Small intestine (tissue), 7 donors: ENCODE results near the gene DERL3. TPM values are rescaled to one million over a fixed set of nuclear protein-coding genes. Genes with fewer than 3 reads are reported as not detected.

Experiments
- DNase-seq, 2 donors: peaks; one replicate each; pipeline versions ENCODE4 v3.0.0 to v3.0.0-alpha.2; 2013
- FAIRE-seq: peaks from 2 replicates; lab custom pipeline; 2012; peaks lifted over from hg19 to GRCh38; lab: Jason Lieb, UNC
- H3K27ac ChIP-seq, 3 donors: one replicate each; pipeline ENCODE4 v1.5.1; 2013; ENCODE audit warnings: low read length in 2 of 3, mild to moderate bottlenecking in 2 of 3, control low read depth in 1 of 3, inconsistent platforms in 1 of 3, low read depth in 1 of 3, moderate library complexity in 1 of 3
- H3K27me3 ChIP-seq, 3 donors: one replicate each; pipeline ENCODE4 v1.6.1; 2013; ENCODE audit warnings: low read length in 3 of 3, inconsistent platforms in 1 of 3; ENCODE audit not compliant: control insufficient read depth in 3 of 3, insufficient read depth in 3 of 3
- H3K36me3 ChIP-seq, 3 donors: one replicate each; pipeline ENCODE4 v1.6.1; 2013; ENCODE audit warnings: low read length in 3 of 3, inconsistent platforms in 1 of 3, low read depth in 1 of 3, mild to moderate bottlenecking in 1 of 3, moderate library complexity in 1 of 3; ENCODE audit not compliant: control insufficient read depth in 3 of 3, insufficient read depth in 2 of 3
- H3K4me1 ChIP-seq, 3 donors: one replicate each; pipeline ENCODE4 v1.6.1; 2013; ENCODE audit warnings: low read length in 2 of 3, inconsistent platforms in 1 of 3, low read depth in 1 of 3, mild to moderate bottlenecking in 1 of 3, moderate library complexity in 1 of 3; ENCODE audit not compliant: control insufficient read depth in 3 of 3, insufficient read depth in 2 of 3
- H3K4me3 ChIP-seq, 3 donors: one replicate each; pipeline ENCODE4 v1.5.1; 2013; ENCODE audit warnings: low read length in 3 of 3, control low read depth in 1 of 3, inconsistent platforms in 1 of 3, low read depth in 1 of 3, mild to moderate bottlenecking in 1 of 3, moderate library complexity in 1 of 3
- H3K9me3 ChIP-seq, 2 donors: one replicate each; pipeline ENCODE4 v1.6.1; 2013; ENCODE audit warnings: low read depth in 1 of 2, low read length in 1 of 2; ENCODE audit not compliant: control insufficient read depth in 2 of 2, insufficient read depth in 1 of 2
- WGBS, 3 donors: extraction: QIAGEN DNeasy Blood & Tissue Kit; methylation state at CpG; one replicate each; pipeline ENCODE4 v1.1.7; 2013; 5-methylcytosine and 5-hydroxymethylcytosine counted together
- polyA plus RNA-seq, 4 donors: library from polyadenylated mRNA; stranded (reverse) in 3 of 4; unstranded in 1 of 4; fragments of 200-250 nt in 3 of 4; fragments of 120-200 nt in 1 of 4; gene quantifications; one replicate each; pipeline versions ENCODE4 v1.2.1 to v1.2.3, GENCODE V29; 2013
- donor health status: healthy with polysubstance abuse.
- donor health status: control.
- donor health status: control.
- donor health status: Bipolar disorder and iron deficiency.
- donor health status: healthy.

DERL3 gene
- polyA plus RNA-seq, 4 donors = 2.0 to 33.0 (median 14.1) TPM

DNA sequence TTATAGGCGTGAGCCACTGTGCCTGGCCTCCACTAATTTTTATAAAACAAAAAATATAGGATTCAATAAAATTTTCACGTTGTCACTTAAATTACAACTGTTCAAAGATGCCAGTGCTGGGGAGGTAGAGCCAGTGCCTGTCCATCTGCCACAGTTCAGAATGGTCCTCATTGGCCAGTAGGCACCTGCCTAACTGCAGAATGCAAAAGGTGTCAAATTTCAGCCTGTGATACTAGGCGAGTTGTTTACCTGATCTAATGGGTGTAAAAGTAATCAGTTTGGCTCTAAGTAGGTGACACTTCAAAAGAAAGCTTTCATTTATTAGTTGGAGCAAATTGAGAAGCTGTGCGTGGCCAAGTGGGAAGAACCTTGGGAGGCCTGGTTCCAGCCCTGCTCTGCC lies 49.7 kb downstream of the DERL3 start:
- H3K9me3 ChIP-seq = no peaks in the 10 kb centered on the region
- 53 to 71% (median 62%) methylated on average over 4 of the region's 4 CpGs for WGBS, 3 donors
- no peaks in the 10 kb centered on the region for H3K27me3 ChIP-seq
- no peak for FAIRE-seq
- H3K4me3 ChIP-seq = no peak overlapping the region
- no peak overlapping the region for H3K27ac ChIP-seq
- H3K36me3 ChIP-seq = peaks cover 0 to 36% (median 6%) of the 10 kb centered on the region in 3 donors
- H3K4me1 ChIP-seq = peaks cover 3 to 32% (median 6%) of the 10 kb centered on the region in 3 donors
- DNase-seq = no peak

DNA sequence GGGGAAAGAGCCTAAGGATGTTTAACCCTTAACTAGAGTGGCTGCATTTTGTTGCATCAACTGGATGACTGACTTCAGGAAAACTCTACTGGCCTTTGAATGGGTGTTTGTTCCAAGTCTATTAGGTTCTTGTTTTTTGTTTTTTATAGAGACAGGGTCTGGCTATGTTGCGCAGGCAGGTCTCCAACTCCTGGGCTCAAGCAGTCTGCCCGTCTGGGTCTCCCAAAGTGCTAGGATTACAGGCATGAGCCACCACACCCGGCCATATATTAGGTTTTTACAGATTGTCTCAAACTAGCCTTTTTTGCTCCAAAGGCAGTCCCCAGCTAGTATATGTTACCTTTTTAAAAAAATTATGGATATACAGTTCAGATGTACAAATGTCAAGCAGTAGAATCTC lies 50.9 kb downstream of the DERL3 start:
- WGBS, 3 donors = 46 to 56% (median 48%) methylated on average over 3 of the region's 3 CpGs
- DNase-seq (no peak), FAIRE-seq (no peak)
- Histone ChIP-seq H3K4me3 (peak overlapping the region; percentile 68 to 97 (median 70)), H3K27me3 (no peaks in the 10 kb centered on the region), H3K36me3 (peaks cover 0 to 32% (median 0%) of the 10 kb centered on the region in 3 donors), H3K27ac (peak overlapping the region in 1 of 3 donors; percentile 79), H3K9me3 (no peaks in the 10 kb centered on the region), H3K4me1 (peaks cover 3 to 44% (median 6%) of the 10 kb centered on the region in 3 donors)

DNA sequence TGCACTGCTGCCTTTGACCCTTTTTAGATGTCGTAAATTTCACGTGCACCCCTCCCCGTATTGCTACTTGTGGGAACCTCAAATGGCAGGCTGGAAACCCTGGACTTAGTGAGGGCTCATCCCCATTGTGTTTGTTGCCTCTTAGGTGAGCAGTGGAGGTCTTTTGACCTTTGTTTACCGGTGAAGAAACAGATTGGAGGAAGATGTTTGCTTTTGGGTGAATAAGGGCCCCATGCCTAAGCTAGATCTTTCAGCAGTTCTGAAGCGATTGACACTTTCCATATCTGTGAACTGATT lies 51.3 kb downstream of the DERL3 start:
- DNase-seq (no peak), FAIRE-seq (no peak)
- H3K36me3 ChIP-seq = peaks cover 0 to 29% (median 0%) of the 10 kb centered on the region in 3 donors
- no peaks in the 10 kb centered on the region for H3K9me3 ChIP-seq
- peak overlapping the region; percentile 68 to 97 (median 70) for H3K4me3 ChIP-seq
- H3K27me3 ChIP-seq = no peaks in the 10 kb centered on the region
- H3K4me1 ChIP-seq = peaks cover 3 to 48% (median 6%) of the 10 kb centered on the region in 3 donors
- 0 to 2% (median 0%) methylated on average over 5 of the region's 5 CpGs for WGBS, 3 donors
- peak overlapping the region in 2 of 3 donors; percentile 59 to 79 for H3K27ac ChIP-seq

DNA sequence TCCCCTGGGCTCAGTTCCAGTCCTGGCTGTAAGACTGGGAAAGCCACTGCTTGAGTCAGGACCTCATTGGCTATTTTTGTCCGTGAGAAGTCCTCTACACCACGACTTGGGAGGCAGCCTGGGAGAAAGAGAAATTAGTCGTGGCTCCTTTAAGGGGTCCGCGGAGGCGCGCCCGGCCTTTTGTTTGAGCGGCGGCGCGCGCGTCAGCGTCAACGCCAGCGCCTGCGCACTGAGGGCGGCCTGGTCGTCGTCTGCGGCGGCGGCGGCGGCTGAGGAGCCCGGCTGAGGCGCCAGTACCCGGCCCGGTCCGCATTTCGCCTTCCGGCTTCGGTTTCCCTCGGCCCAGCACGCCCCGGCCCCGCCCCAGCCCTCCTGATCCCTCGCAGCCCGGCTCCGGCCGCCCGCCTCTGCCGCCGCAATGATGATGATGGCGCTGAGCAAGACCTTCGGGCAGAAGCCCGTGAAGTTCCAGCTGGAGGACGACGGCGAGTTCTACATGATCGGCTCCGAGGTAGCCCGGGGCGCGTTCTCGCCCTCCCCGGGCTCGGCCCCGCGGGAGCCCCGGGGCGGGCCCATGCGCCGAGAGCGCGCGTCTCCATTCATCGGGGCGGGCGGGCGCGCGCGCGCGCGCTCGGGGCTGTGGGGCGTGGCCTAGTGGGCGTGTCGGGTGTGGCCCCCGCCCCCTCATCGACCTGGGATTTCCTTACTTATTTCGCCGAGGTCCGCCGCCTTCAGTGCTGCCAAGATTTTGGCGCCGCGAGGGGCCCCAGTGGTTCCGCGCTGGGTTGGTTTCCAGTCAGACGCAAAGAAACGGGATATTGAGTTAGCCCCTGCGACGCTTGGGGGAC lies 51.8 kb downstream of the DERL3 start, which contains the start of gene SMARCB1:
SMARCB1 (plus strand) TSS at position 215 of the 848 bp plus-strand sequence; CDS start at position 419, 204 bp downstream.
- H3K9me3 ChIP-seq = no peaks in the 10 kb centered on the region
- WGBS, 3 donors = 0 to 1% (median 0%) methylated on average over 73 to 97 of the region's 97 CpGs
- FAIRE-seq = no peak

DNA sequence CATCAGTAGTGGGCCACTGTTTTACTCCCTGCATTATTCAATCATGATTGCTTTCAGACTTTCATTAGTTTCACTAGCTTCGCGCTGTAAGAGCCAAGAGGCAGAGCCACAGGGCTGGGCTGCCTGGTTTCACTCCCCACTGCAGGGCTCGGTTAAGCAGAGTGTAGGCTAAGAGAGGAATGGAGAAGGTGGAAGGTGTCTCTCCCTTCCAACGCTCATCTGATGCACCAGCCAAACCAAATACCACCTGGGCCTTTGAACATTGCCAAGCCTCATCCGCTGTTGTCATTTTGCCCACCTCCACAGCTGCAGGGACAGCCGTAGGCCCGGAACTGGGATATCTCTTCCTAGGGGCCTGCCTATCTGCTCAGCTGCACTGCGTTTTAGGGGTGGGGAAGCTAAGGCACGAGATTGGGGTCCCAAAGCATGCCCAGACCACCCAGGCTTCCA lies 52.5 kb downstream of the DERL3 start:
- no peak for DNase-seq
- Histone ChIP-seq H3K9me3 (no peaks in the 10 kb centered on the region), H3K27ac (peak overlapping the region; percentile 95 to 100 (median 99)), H3K27me3 (no peaks in the 10 kb centered on the region), H3K4me1 (peaks cover 3 to 60% (median 6%) of the 10 kb centered on the region in 3 donors), H3K4me3 (peak overlapping the region in 2 of 3 donors; percentile 68 to 70), H3K36me3 (peaks cover 0 to 16% (median 0%) of the 10 kb centered on the region in 3 donors)
- FAIRE-seq = no peak
- 46 to 58% (median 52%) methylated on average over 9 of the region's 9 CpGs for WGBS, 3 donors

More for the DNA sequence above, 51.8 kb downstream of the DERL3 start, which contains the start of gene SMARCB1:
- DNase-seq = peak; percentile 89 to 98
- no peaks in the 10 kb centered on the region for H3K27me3 ChIP-seq
- H3K36me3 ChIP-seq = peaks cover 0 to 23% (median 0%) of the 10 kb centered on the region in 3 donors
- peaks cover 3 to 54% (median 6%) of the 10 kb centered on the region in 3 donors for H3K4me1 ChIP-seq
- peak within 1 kb of the TSS; percentile 68 to 97 (median 70) for H3K4me3 ChIP-seq
- H3K27ac ChIP-seq = peak within 1 kb of the TSS; percentile 95 to 100 (median 99)

Other genes with a start within 250 kb of the DERL3 start
- 1 to 10 TPM in 2 of 4 donors, under 1 TPM in 2; 0.30 to 1.8 (median 0.97) TPM for gene DRICH1, start 206.7 kb downstream of the DERL3 start, polyA plus RNA-seq
- gene RGL4, start 148.0 kb downstream of the DERL3 start, polyA plus RNA-seq = 1 to 10 TPM in 2 of 4 donors, under 1 TPM in 2; 0.60 to 3.8 (median 0.91) TPM
- 1 to 10 TPM in 1 of 4 donors, under 1 TPM in 2, not detected in 1; 0.27 to 3.7 (median 0.98) TPM for gene ZNF70, start 87.9 kb downstream of the DERL3 start, polyA plus RNA-seq
- 1 to 10 TPM in 1 of 4 donors, under 1 TPM in 1, not detected in 2; 0.95 to 6.2 TPM for gene VPREB3, start 84.6 kb downstream of the DERL3 start, polyA plus RNA-seq
- under 1 TPM in 2 of 4 donors, not detected in 2; 0.07 to 0.16 TPM for gene C22orf15, start 76.0 kb downstream of the DERL3 start, polyA plus RNA-seq
- gene CHCHD10, start 71.0 kb downstream of the DERL3 start, polyA plus RNA-seq = 100 to 1,000 TPM in 3 of 4 donors, 10 to 100 TPM in 1; 53.5 to 544 (median 282) TPM
- 10 to 100 TPM in 1 of 4 donors, 1 to 10 TPM in 2, not detected in 1; 1.1 to 16.8 (median 1.7) TPM for gene MMP11, start 66.2 kb downstream of the DERL3 start, polyA plus RNA-seq
- gene SMARCB1, start 52.0 kb downstream of the DERL3 start, polyA plus RNA-seq = 10 to 100 TPM; 29.3 to 87.6 (median 55.2) TPM
- gene SLC2A11, start 18.9 kb upstream of the DERL3 start, polyA plus RNA-seq = 10 to 100 TPM in 1 of 4 donors, 1 to 10 TPM in 3; 3.6 to 17.8 (median 6.0) TPM
- 100 to 1,000 TPM; 335 to 743 (median 449) TPM for gene MIF, start 55.4 kb upstream of the DERL3 start, polyA plus RNA-seq
- gene GSTT2B, start 122.2 kb upstream of the DERL3 start, polyA plus RNA-seq = 1 to 10 TPM in 3 of 4 donors, not detected in 1; 1.1 to 6.7 (median 2.1) TPM
- 10 to 100 TPM in 2 of 4 donors, 1 to 10 TPM in 2; 1.4 to 10.9 (median 7.7) TPM for gene DDTL, start 127.9 kb upstream of the DERL3 start, polyA plus RNA-seq
- 100 to 1,000 TPM; 144 to 876 (median 451) TPM for gene DDT, start 135.4 kb upstream of the DERL3 start, polyA plus RNA-seq
- 1 to 10 TPM in 1 of 4 donors, under 1 TPM in 2, not detected in 1; 0.19 to 1.4 (median 0.81) TPM for gene GSTT2, start 141.1 kb upstream of the DERL3 start, polyA plus RNA-seq
- gene GSTT4, start 166.4 kb upstream of the DERL3 start, polyA plus RNA-seq = not detected
- 10 to 100 TPM; 19.7 to 45.7 (median 32.2) TPM for gene CABIN1, start 172.3 kb upstream of the DERL3 start, polyA plus RNA-seq